ENCODE measurements around the gene DCAF5. TPM values are rescaled to one million over a fixed set of nuclear protein-coding genes. Genes with fewer than 3 reads are reported as not detected.

DCAF5 gene
- total RNA-seq, 1 donor from 2014 or later = 57.3 TPM

DNA sequence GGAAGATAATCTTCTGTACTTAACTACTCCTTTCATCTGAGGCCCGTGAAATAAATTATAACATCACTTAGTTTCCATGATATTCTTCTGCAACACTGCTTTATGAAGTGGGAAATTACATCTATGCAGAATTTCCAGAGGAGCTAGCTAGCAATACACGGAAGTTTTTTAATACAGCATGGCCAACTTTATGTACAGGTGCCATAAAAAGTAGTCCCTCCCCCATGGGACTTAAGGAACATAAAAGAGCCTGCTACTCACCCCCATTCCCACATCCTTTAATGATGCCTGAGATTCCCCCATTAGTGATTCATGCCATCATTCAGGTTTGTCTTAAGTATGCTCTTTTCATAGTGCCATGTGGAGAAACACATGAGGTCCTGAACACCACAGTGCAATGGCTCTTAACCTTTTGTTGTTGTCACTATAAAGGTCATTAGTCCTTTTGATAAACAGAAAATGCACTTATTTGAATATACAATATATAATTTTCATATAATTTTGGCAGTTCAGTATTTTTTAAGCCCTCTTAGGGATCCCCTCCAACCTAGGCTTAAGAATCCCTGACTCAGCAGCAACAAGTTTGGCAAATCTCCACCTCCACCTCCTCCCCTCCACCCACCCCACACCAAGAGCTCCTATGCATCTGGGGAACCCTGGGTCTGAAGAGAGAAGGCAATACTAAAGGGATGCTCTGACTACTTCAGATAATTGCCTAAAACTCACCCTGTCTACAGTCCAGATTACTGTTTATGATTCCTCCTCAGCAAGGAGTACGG, 37.3 kb downstream of the DCAF5 start:
- H3K9me3 ChIP-seq = no peaks in the 10 kb centered on the region
- no peak overlapping the region for H3K4me3 ChIP-seq
- TF ChIP-seq, protein P1, sequence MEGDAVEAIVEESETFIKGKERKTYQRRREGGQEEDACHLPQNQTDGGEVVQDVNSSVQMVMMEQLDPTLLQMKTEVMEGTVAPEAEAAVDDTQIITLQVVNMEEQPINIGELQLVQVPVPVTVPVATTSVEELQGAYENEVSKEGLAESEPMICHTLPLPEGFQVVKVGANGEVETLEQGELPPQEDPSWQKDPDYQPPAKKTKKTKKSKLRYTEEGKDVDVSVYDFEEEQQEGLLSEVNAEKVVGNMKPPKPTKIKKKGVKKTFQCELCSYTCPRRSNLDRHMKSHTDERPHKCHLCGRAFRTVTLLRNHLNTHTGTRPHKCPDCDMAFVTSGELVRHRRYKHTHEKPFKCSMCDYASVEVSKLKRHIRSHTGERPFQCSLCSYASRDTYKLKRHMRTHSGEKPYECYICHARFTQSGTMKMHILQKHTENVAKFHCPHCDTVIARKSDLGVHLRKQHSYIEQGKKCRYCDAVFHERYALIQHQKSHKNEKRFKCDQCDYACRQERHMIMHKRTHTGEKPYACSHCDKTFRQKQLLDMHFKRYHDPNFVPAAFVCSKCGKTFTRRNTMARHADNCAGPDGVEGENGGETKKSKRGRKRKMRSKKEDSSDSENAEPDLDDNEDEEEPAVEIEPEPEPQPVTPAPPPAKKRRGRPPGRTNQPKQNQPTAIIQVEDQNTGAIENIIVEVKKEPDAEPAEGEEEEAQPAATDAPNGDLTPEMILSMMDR (IDR thresholded peaks at IDR 0.05) = no peak
- H3K4me1 ChIP-seq = no peaks in the 10 kb centered on the region
- DNase-seq (no peak), ATAC-seq (no peak)
- H3K36me3 ChIP-seq = peaks cover 71% of the 10 kb centered on the region
- H3K27ac ChIP-seq = no peak overlapping the region
- no peaks in the 10 kb centered on the region for H3K27me3 ChIP-seq
- intact Hi-C loops (cut with DNase I) = no loop called here

DNA sequence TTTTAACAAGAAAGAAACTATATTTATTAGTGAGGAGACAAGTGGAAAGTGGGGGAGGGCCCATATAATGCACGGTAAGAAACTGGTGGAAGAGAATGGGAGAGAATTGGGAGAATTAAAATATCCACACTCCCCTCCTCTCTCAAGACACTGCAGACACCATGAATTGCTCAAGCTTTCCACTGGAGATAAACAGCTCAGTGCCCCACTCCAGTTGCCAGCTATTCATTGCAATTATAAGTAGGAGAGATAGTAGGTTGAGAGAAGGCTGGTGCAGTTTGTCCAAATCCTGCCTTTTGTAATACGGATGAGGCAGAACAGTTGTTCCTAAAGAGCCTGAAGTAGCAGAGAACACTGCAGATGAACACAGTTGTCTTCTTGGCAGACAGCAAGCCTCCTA, 38.2 kb downstream of the DCAF5 start:
- Histone ChIP-seq H3K27me3 (no peaks in the 10 kb centered on the region), H3K4me3 (no peak overlapping the region), H3K4me1 (no peaks in the 10 kb centered on the region), H3K36me3 (peaks cover 64% of the 10 kb centered on the region), H3K27ac (no peak overlapping the region), H3K9me3 (no peaks in the 10 kb centered on the region)
- no peak for DNase-seq
- ATAC-seq = no peak
- intact Hi-C loops (cut with DNase I) = no loop called here
- TF ChIP-seq, protein P1 (IDR thresholded peaks at IDR 0.05) = no peak

DNA sequence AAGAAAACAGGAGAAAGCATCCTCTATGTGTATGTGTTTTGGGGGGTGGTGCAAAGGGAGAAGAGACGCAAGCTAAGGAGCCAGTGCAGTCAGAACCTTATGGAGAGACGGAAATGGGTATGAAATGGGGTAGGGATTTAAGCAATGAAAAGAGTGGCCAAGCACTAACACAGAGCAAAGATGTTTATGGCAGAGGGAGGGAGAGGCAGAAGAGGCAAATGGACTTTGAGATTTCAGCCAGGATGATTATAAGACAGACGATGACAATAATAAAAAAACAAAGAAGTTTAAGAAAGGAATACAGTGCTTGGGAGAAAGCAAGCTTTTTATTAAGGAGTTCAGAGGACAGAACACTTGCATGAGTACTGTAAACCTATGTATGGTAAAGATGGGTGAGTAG, 44.6 kb downstream of the DCAF5 start:
- H3K4me1 ChIP-seq = no peaks in the 10 kb centered on the region
- no peaks in the 10 kb centered on the region for H3K9me3 ChIP-seq
- DNase-seq (no peak), ATAC-seq (no peak)
- no peak overlapping the region for H3K27ac ChIP-seq
- peaks cover 39% of the 10 kb centered on the region for H3K36me3 ChIP-seq
- intact Hi-C loops (cut with DNase I) = no loop called here
- H3K27me3 ChIP-seq = no peaks in the 10 kb centered on the region
- TF ChIP-seq, protein P1 (IDR thresholded peaks at IDR 0.05) = no peak
- H3K4me3 ChIP-seq = no peak overlapping the region

DNA sequence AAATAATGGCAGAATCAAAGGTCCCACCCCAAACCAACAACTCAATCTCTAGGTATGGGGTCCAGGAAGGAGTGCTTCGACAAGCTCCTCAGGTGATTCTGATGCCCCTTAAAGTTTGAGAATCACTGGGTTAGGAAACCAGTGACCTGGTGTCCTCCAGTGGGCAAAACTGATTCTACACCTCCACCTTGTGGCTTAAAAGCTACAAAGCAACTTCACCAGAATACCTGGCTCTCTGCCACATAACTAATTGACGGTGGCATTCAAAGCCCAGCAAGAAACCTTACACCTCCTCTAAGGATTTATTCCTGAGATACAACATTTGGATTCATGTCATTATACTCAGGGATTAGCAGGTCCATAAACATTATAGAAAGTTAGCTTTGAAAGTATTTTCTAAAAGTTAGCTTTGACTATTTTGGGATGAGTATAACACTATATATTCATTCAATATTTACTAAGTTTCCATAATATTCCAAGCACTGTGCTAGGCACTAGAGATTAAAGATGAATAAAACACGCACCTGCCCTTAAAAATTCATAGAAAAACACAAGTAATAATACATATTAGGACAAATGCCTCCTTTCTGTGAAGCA, 45.4 kb downstream of the DCAF5 start:
- Histone ChIP-seq H3K27ac (no peak overlapping the region), H3K4me1 (no peaks in the 10 kb centered on the region), H3K9me3 (no peaks in the 10 kb centered on the region), H3K27me3 (no peaks in the 10 kb centered on the region), H3K36me3 (peaks cover 40% of the 10 kb centered on the region), H3K4me3 (no peak overlapping the region)
- no peak for DNase-seq
- TF ChIP-seq, protein P1 (IDR thresholded peaks at IDR 0.05) = peak; percentile 69
- intact Hi-C loops (cut with DNase I) = no loop called here
- ATAC-seq = peak; percentile 85

DNA sequence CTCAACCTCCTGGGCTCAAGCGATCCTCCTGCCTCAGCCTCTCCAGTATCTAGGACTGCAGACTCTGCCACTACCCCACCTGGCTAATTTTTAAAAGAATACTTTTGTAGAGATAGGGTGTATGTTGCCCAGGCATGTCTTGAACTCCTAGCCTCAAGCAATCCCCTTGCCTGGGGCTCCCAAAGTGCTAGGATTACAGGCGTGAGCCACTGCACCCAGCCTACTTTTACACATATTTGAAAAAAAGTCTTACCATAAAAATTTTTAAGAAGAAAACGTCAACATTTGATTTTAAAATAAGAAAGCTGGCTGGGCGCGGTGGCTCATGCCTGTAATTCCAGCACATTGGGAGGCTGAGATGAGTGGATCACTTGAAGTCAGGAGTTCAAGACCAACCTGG, 46.5 kb downstream of the DCAF5 start:
- Histone ChIP-seq H3K9me3 (no peaks in the 10 kb centered on the region), H3K27ac (no peak overlapping the region), H3K4me1 (peaks cover 4% of the 10 kb centered on the region), H3K4me3 (no peak overlapping the region), H3K27me3 (no peaks in the 10 kb centered on the region), H3K36me3 (peaks cover 40% of the 10 kb centered on the region)
- TF ChIP-seq, protein P1 (IDR thresholded peaks at IDR 0.05) = no peak
- intact Hi-C loops (cut with DNase I) = no loop called here
- no peak for DNase-seq
- no peak for ATAC-seq

Measured in upper lobe of right lung (tissue), 1 donor.